C4-2B (cell line): Measurements from ENCODE around the gene MUL1.

Source experiments
- H3K27ac ChIP-seq: fragments of 450-650 bp; 2 replicates; pipeline ENCODE4 v1.5.1; 2017
- ZFX ChIP-seq: fragments of 450-650 bp; IDR thresholded peaks from 2 replicates; pipeline ENCODE4 v1.6.1; 2017
- TF ChIP-seq, protein P1 (sequence below): fragments of 450-650 bp; conservative IDR thresholded peaks from 2 replicates; pipeline ENCODE4 v1.5.1; 2017; ENCODE audit warnings: mild to moderate bottlenecking

Gene MUL1

GRCh38 chr1:20483833-20484518 lies 24.0 kb downstream of the MUL1 start:
- TF ChIP-seq, protein P1, sequence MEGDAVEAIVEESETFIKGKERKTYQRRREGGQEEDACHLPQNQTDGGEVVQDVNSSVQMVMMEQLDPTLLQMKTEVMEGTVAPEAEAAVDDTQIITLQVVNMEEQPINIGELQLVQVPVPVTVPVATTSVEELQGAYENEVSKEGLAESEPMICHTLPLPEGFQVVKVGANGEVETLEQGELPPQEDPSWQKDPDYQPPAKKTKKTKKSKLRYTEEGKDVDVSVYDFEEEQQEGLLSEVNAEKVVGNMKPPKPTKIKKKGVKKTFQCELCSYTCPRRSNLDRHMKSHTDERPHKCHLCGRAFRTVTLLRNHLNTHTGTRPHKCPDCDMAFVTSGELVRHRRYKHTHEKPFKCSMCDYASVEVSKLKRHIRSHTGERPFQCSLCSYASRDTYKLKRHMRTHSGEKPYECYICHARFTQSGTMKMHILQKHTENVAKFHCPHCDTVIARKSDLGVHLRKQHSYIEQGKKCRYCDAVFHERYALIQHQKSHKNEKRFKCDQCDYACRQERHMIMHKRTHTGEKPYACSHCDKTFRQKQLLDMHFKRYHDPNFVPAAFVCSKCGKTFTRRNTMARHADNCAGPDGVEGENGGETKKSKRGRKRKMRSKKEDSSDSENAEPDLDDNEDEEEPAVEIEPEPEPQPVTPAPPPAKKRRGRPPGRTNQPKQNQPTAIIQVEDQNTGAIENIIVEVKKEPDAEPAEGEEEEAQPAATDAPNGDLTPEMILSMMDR, result no peak
- no peak for TF ChIP-seq ZFX

DNA sequence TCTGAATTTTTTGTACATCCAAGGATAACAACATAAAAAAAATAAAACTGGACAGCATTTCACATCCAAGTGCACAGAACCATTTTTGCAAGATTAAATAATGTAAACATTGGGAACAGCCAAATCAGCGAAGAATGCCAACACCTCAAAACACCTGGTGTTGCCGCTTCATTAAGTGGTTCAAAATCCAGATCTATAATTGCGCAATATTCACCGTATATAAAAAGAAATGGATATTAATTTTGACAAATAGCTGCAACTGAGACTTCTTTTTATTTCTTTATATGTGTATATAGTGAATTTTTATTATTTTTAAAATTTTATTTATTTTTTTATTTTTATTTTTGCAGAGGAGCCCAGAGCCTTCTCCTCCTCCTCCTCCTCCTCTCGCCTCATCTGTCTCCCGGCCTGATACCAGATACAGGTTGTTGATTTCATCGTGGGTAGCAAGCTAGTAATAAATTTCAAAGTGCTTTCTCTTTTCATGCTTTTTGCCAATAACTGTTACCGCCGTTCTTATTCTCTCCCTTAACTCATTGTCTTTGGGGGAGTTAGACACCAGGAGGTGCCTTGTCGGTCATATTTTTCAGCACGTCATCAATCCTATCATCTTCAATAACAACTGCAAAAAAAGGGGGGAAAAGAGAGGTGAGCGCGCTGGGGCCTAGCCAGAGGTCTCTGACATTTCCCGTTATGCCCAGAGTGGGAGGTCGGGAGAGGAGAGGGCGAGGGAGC lies 24.7 kb downstream of the MUL1 start:
- peak overlapping the region; percentile 62 for H3K27ac ChIP-seq
- TF ChIP-seq ZFX, result no peak
- TF ChIP-seq, protein P1, result no peak

More at GRCh38 chr1:20483833-20484518, 24.0 kb downstream of the MUL1 start:
- peak overlapping the region; percentile 62 for H3K27ac ChIP-seq

GRCh38 chr1:20481643-20482498 lies 26.1 kb downstream of the MUL1 start:
- TF ChIP-seq ZFX, result no peak
- TF ChIP-seq, protein P1, result no peak
- peak overlapping the region; percentile 30; the same call in 1 of the 2 replicates for H3K27ac ChIP-seq

- H3K27ac ChIP-seq, result peak overlapping the region; percentile 30; the same call in 1 of the 2 replicates
- no peak for TF ChIP-seq ZFX
- TF ChIP-seq, protein P1, result no peak
These were observed 26.9 kb downstream of the MUL1 start for GRCh38 chr1:20480951-20481617.

GRCh38 chr1:20480243-20480944 lies 27.6 kb downstream of the MUL1 start:
- H3K27ac ChIP-seq, result peak overlapping the region; percentile 21; the same call in 1 of the 2 replicates
- TF ChIP-seq, protein P1, result no peak
- no peak for TF ChIP-seq ZFX

DNA sequence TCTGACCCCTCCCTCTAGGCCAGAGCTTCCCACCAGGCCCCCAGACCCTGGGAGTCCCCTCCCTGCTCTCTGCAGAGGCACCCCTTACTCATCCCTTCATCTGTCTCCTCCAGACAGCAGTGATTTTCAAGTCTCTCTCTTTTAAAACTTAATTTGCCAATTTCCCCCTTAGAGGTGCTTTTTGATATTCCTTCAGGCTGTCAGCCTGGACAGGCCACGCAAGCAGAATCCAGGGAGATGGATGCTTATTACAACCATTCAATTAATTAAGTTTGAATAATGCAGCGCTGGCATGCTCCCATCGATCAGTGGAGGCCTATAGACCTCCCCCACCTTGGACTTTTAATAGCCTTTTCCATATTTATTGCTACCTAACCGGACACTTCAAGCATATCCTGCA lies 28.1 kb downstream of the MUL1 start:
- H3K27ac ChIP-seq, result no peak overlapping the region
- TF ChIP-seq, protein P1, result no peak
- no peak for TF ChIP-seq ZFX
